D341Med (cell line): ENCODE data around the gene RBM5.

Experiments used
- DNase-seq: peaks from one replicate; pipeline ENCODE4 v3.0.0; 2012; ENCODE audit warnings: low spot score

The RBM5 gene

GRCh38 chr3:50160561-50160983 lies 71.9 kb downstream of the RBM5 start:
- DNase-seq = peak; percentile 69

- DNase-seq = no peak
These were observed 72.6 kb downstream of the RBM5 start for GRCh38 chr3:50161320-50161719.

DNA sequence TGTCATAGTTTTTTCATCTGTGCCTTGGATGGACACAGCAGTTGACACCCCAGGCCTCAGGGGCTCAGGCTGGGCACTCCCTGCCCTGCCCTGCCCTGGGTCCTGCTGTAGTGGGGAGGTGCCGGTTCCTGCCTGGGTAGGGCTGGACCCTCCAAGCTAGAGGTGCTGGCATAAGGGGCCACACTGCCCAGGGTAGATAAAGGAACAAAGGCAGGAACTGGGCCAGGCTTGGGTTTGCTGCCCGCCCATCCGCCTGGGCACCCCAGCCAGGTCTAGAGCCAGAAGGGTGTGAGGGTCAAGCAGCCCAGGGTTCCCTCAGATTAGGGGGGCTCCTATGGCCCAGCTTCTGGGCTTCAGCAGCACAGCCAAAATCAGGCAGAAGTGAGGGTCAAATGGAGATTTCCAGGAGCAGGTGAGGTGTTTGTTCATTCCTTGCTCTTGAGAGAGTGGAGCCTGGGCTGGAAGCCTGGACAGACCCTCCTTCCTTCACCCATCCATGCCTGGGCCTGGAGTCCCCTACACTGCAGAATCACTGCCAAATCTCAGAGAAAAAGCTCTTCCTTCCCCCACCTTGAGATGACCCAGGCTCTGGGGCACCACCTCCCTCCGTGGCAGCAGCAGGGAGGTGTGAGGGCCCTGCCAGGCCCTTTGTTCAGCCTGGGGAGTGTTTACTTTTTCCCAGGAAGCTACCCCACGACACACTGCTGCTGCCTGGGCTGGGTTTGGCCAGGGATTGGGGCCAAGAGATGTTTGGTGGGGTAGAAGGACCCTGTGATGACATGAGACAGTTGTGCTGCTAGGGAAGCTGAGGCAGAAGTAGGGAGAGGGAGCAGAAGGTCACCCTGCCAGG lies 73.5 kb downstream of the RBM5 start:
- no peak for DNase-seq

- DNase-seq = no peak
These were observed 75.1 kb downstream of the RBM5 start for GRCh38 chr3:50163572-50164455.

- DNase-seq = no peak
These were observed 75.8 kb downstream of the RBM5 start for GRCh38 chr3:50164481-50164880.

GRCh38 chr3:50164984-50165909 lies 76.5 kb downstream of the RBM5 start:
- no peak for DNase-seq

- no peak for DNase-seq
These were observed 77.3 kb downstream of the RBM5 start for GRCh38 chr3:50165910-50166538.

- DNase-seq = no peak
These were observed 77.9 kb downstream of the RBM5 start for GRCh38 chr3:50166620-50167019.

DNA sequence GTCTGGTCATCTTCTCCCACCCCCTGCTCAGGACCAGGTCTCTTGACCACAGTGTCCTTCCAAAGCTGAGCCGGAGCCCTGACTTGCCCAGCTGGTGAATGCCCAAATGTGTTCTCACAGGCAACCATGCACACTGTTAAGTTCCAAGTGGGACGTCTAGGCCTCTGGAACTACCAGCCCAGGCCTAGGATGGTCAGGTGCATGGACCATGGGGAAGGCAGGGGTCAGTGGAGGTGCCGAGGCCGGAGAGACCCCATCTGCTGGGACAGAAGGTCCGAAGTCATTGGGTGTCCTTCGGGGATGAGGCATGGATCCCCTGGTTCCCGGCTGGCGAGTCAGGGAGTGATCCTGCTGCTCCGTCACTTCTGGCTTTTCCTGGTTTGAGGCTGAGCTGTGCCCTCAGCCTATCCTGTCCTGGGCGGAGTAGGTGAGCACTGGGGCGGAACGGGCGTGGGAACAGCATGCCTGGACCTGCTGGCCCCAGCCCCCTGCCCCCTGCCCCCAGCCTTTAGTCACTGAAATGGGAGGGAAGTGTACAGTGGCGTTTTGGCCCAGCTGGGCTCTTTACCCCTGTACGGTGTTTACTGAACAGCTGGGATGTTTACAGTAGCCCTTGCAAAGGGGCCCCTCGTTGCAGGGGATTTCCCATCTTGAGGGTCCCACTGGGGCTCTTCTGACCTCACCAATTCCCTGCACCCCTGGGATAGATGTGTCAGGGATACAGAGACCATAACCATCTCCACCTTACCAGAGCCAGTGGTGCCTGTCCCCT lies 78.5 kb downstream of the RBM5 start:
- DNase-seq = no peak

DNA sequence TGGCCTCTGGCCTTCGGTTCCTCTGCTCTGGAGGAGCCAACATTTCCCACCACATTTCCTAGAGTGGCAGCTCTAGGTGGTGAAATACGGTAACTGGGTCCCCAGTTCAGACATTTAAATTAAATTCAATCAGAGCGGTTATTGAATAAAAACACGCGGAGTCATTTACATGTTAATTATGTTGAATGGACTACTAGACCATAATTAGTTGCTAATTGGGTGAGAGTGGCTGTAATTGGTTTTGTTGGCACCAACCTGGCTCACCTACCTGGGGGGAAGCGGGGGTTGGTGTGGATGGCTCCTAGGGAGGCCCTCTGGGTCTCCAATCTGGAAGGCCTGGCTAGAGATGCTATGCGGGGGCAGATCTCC lies 79.1 kb downstream of the RBM5 start:
- DNase-seq = no peak

DNA sequence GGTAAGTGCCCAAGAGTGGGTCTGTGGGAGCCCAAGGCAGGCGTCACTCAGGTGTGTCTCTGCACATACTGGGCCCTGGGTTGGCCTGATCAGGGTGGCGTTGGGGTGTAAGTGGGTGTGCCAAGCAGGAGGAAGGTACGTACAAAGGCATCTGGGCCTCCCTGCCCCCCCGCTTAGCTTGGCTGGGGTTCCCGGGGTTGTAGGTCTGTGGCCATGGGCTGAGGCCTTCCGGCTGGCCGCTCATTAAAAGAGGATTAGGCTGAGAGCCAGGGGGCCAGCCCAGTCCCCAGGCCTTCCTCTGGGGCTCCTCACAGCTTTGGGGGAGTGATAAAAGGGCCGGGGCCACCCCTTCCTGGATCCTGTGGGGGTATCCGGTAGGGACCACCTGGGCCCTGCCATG lies 79.7 kb downstream of the RBM5 start:
- DNase-seq = no peak
